Panc1 (cell line): ENCODE measurements around the gene CACNA2D3. TPM values are rescaled to one million over a fixed set of nuclear protein-coding genes. Genes with fewer than 3 reads are reported as not detected.

Source experiments
- ATAC-seq: fragments of 200-7000 bp; cut with Tn5 transposase; 2 replicates; pipeline ENCODE4 v1.9.1; 2020; ENCODE audit warnings: mild to moderate bottlenecking, moderate library complexity
- BruUV-seq: library from RNA; stranded (reverse); fragments of 400-500 nt; replicated peaks from 2 replicates; lab custom pipeline; 2021; lab: Mats Ljungman, UMichigan
- CTCF ChIA-PET: fragments of 300-600 bp; sonication (Branson Sonifier 250); formaldehyde crosslinking; loops from one replicate; lab custom pipeline; 2022; ENCODE audit warnings: antibody characterized with exemption; lab: Charles Lee
- POLR2A ChIA-PET: fragments of 300-600 bp; sonication (Branson Sonifier 250); formaldehyde crosslinking; loops from one replicate; lab custom pipeline; 2022; ENCODE audit warnings: antibody characterized with exemption; lab: Charles Lee
- DNase-seq: peaks from one replicate; pipeline ENCODE4 v3.0.0-alpha.2; 2010; ENCODE audit warnings: low read depth, low spot score
- H3K27ac ChIP-seq: 2 replicates; pipeline ENCODE4 v1.5.1; 2011; ENCODE audit warnings: mild to moderate bottlenecking, low read length, inconsistent platforms
- H3K27me3 ChIP-seq: fragments of 200-500 bp; sonication (Bioruptor generic); 2 replicates; pipeline ENCODE4 v1.6.0; 2014; ENCODE audit warnings: low read length, inconsistent platforms; ENCODE audit not compliant: control insufficient read depth, insufficient read depth
- H3K36me3 ChIP-seq: fragments of 200-500 bp; sonication (Bioruptor generic); 2 replicates; pipeline ENCODE4 v1.5.1; 2014; ENCODE audit warnings: inconsistent platforms, mild to moderate bottlenecking, low read length, moderate library complexity; ENCODE audit not compliant: control insufficient read depth, insufficient read depth
- H3K4me1 ChIP-seq: 2 replicates; pipeline ENCODE4 v1.5.1; 2011; ENCODE audit warnings: inconsistent platforms, mild to moderate bottlenecking, low read length, moderate library complexity; ENCODE audit not compliant: control insufficient read depth, insufficient read depth
- H3K4me3 ChIP-seq, 2 experiments: 2 replicates each; pipeline ENCODE4 v1.5.1; 2011 to 2012; ENCODE audit warnings: low read depth in 2 of 2, low read length in 2 of 2, mild to moderate bottlenecking in 2 of 2, inconsistent platforms in 1 of 2, moderate library complexity in 1 of 2
- H3K9me3 ChIP-seq: fragments of 200-500 bp; sonication (Bioruptor generic); 2 replicates; pipeline ENCODE4 v1.5.1; 2014; ENCODE audit warnings: low read depth, mild to moderate bottlenecking, inconsistent platforms, low read length, moderate library complexity; ENCODE audit not compliant: control insufficient read depth, insufficient read depth
- POLR2AphosphoS5 ChIP-seq: IDR thresholded peaks from 2 replicates; pipeline ENCODE4 v1.6.1; 2012; ENCODE audit warnings: mild to moderate bottlenecking, low read depth, low read length, moderate library complexity
- SIN3A ChIP-seq: IDR thresholded peaks from 2 replicates; pipeline ENCODE4 v1.6.1; 2012; ENCODE audit warnings: low read depth, mild to moderate bottlenecking, low read length, moderate library complexity, borderline replicate concordance; ENCODE audit not compliant: insufficient read depth
- TCF7L2 ChIP-seq: IDR thresholded peaks from 2 replicates; pipeline ENCODE4 v1.6.1; 2011; ENCODE audit warnings: mild to moderate bottlenecking, low read depth, low read length, inconsistent platforms
- in situ Hi-C: cut with HindIII; loops from 2 replicates; pipeline ENCODE4 v1.10.0; 2016; ENCODE audit warnings: low sequenced_read_pairs, low pct_unique_long_range_greater_than_20kb
- intact Hi-C: fragments of 100-400 bp; cut with micrococcal nuclease; formaldehyde crosslinking; loops from one replicate; pipeline ENCODE4 v1.10.0; 2022; ENCODE audit not compliant: unreplicated experiment
- total RNA-seq: library from RNA; stranded (reverse); gene quantifications from one replicate; pipeline ENCODE4 v1.2.1, GENCODE V29; 2021; ENCODE audit not compliant: unreplicated experiment
- TF ChIP-seq, protein P1 (sequence below), 2 experiments: IDR thresholded peaks; 2 replicates each; pipeline ENCODE4 v1.6.1; 2011 to 2012; ENCODE audit warnings: low read depth in 2 of 2, control low read depth in 1 of 2, low read length in 1 of 2, mild to moderate bottlenecking in 1 of 2, moderate library complexity in 1 of 2; ENCODE audit not compliant: insufficient read depth in 1 of 2
- TF ChIP-seq, protein P2 (sequence below): fragments of 450-650 bp; IDR thresholded peaks from 2 replicates; pipeline ENCODE4 v1.5.1; 2017; ENCODE audit warnings: mild to moderate bottlenecking

The CACNA2D3 gene
- total RNA-seq, 1 experiment from 2014 or later = 0.41 TPM

DNA sequence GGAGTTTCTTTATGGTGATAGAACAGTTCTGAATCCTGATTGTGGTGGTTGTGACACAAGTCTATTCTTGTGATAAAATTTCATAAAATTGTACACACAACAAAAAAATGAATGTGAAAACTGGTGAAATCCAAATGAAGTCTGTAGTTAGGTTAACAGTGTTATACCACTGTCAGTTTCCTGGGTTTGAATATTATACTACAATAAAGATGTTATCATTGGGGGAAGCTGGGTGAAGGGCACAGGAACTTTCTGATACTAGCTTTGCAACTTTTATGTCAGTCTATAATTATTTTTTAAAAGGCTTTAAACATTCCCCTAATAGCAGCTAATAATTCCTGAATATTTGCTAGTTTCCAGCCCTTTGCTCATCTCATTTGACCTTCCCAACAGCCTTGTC, 485.7 kb downstream of the CACNA2D3 start:
- TF ChIP-seq SIN3A (no peak), POLR2AphosphoS5 (no peak), TCF7L2 (no peak)
- TF ChIP-seq, protein P1, sequence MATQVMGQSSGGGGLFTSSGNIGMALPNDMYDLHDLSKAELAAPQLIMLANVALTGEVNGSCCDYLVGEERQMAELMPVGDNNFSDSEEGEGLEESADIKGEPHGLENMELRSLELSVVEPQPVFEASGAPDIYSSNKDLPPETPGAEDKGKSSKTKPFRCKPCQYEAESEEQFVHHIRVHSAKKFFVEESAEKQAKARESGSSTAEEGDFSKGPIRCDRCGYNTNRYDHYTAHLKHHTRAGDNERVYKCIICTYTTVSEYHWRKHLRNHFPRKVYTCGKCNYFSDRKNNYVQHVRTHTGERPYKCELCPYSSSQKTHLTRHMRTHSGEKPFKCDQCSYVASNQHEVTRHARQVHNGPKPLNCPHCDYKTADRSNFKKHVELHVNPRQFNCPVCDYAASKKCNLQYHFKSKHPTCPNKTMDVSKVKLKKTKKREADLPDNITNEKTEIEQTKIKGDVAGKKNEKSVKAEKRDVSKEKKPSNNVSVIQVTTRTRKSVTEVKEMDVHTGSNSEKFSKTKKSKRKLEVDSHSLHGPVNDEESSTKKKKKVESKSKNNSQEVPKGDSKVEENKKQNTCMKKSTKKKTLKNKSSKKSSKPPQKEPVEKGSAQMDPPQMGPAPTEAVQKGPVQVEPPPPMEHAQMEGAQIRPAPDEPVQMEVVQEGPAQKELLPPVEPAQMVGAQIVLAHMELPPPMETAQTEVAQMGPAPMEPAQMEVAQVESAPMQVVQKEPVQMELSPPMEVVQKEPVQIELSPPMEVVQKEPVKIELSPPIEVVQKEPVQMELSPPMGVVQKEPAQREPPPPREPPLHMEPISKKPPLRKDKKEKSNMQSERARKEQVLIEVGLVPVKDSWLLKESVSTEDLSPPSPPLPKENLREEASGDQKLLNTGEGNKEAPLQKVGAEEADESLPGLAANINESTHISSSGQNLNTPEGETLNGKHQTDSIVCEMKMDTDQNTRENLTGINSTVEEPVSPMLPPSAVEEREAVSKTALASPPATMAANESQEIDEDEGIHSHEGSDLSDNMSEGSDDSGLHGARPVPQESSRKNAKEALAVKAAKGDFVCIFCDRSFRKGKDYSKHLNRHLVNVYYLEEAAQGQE (IDR thresholded peaks at IDR 0.05; ENCODE audit: insufficient read depth in 1 of 2, low read depth in 2 of 2, low read length in 1 of 2) = no peak
- TF ChIP-seq, protein P2, sequence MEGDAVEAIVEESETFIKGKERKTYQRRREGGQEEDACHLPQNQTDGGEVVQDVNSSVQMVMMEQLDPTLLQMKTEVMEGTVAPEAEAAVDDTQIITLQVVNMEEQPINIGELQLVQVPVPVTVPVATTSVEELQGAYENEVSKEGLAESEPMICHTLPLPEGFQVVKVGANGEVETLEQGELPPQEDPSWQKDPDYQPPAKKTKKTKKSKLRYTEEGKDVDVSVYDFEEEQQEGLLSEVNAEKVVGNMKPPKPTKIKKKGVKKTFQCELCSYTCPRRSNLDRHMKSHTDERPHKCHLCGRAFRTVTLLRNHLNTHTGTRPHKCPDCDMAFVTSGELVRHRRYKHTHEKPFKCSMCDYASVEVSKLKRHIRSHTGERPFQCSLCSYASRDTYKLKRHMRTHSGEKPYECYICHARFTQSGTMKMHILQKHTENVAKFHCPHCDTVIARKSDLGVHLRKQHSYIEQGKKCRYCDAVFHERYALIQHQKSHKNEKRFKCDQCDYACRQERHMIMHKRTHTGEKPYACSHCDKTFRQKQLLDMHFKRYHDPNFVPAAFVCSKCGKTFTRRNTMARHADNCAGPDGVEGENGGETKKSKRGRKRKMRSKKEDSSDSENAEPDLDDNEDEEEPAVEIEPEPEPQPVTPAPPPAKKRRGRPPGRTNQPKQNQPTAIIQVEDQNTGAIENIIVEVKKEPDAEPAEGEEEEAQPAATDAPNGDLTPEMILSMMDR = no peak
- POLR2A ChIA-PET = no interaction called here
- no peaks in the 10 kb centered on the region for H3K36me3 ChIP-seq
- ATAC-seq (no peak), DNase-seq (no peak)
- in situ Hi-C loops (no loop called here), intact Hi-C loops (no loop called here)
- H3K4me1 ChIP-seq = no peaks in the 10 kb centered on the region
- no TSS peak for BruUV-seq
- H3K27ac ChIP-seq = no peak overlapping the region
- no peak overlapping the region for H3K4me3 ChIP-seq
- H3K27me3 ChIP-seq = no peaks in the 10 kb centered on the region
- CTCF ChIA-PET = no interaction called here
- H3K9me3 ChIP-seq = no peaks in the 10 kb centered on the region

DNA sequence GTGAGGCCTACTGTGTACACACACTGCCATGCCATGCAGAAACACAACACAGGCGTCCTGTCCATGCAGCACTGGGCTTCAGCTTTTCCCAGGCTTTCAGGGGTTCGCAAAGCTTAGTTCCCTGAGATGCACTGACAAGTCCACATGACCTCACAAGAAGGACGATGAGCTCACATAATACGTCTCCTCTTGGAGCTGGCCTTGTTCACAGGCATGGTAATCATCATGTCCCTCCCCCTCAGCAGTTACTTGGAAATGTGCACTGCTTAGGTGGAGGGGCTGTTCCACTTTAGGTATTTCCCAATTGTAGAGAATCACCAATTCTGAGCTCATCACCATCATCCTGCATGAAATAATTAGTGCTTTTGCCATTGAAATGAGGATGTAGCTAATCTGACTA, 496.7 kb downstream of the CACNA2D3 start:
- no peak for TF ChIP-seq TCF7L2
- no peak for TF ChIP-seq SIN3A
- TF ChIP-seq POLR2AphosphoS5 = no peak
- TF ChIP-seq, protein P2 = no peak
- TF ChIP-seq, protein P1 (IDR thresholded peaks at IDR 0.05; ENCODE audit: insufficient read depth in 1 of 2, low read depth in 2 of 2, low read length in 1 of 2) = no peak
- H3K4me3 ChIP-seq = no peak overlapping the region
- ChIA-PET POLR2A (no interaction called here), CTCF (no interaction called here)
- H3K27ac ChIP-seq = no peak overlapping the region
- H3K36me3 ChIP-seq = no peaks in the 10 kb centered on the region
- ATAC-seq (no peak), DNase-seq (no peak)
- H3K27me3 ChIP-seq = no peaks in the 10 kb centered on the region
- intact Hi-C loops (no loop called here), in situ Hi-C loops (no loop called here)
- H3K9me3 ChIP-seq = no peaks in the 10 kb centered on the region
- no peaks in the 10 kb centered on the region for H3K4me1 ChIP-seq
- no TSS peak for BruUV-seq
